ENCODE measurements around the gene SRC. TPM values are rescaled to one million over a fixed set of nuclear protein-coding genes. Genes with fewer than 3 reads are reported as not detected.

SRC gene
- total RNA-seq, 4 donors from 2014 or later, result 1.0 to 2.3 (median 1.8) TPM

- DNase-seq (no peak), ATAC-seq (no peak)
- no peak overlapping the region for H3K27ac ChIP-seq
- peaks cover 25% of the 10 kb centered on the region in 2 donors for H3K4me1 ChIP-seq
- no peaks in the 10 kb centered on the region for H3K9me3 ChIP-seq
- H3K27me3 ChIP-seq, result no peaks in the 10 kb centered on the region
- no peak overlapping the region for H3K4me3 ChIP-seq
- peaks cover 0 to 33% of the 10 kb centered on the region in 2 donors for H3K36me3 ChIP-seq
- intact Hi-C loops (cut with DNase I; ENCODE audit: low total_unique reads) (no loop called here), in situ Hi-C loops (cut with MboI; ENCODE audit: low sequenced_read_pairs in 4 of 4) (no loop called here)
- TF ChIP-seq POLR2A (IDR thresholded peaks at IDR 0.05), result no peak
- TF ChIP-seq, protein P1, sequence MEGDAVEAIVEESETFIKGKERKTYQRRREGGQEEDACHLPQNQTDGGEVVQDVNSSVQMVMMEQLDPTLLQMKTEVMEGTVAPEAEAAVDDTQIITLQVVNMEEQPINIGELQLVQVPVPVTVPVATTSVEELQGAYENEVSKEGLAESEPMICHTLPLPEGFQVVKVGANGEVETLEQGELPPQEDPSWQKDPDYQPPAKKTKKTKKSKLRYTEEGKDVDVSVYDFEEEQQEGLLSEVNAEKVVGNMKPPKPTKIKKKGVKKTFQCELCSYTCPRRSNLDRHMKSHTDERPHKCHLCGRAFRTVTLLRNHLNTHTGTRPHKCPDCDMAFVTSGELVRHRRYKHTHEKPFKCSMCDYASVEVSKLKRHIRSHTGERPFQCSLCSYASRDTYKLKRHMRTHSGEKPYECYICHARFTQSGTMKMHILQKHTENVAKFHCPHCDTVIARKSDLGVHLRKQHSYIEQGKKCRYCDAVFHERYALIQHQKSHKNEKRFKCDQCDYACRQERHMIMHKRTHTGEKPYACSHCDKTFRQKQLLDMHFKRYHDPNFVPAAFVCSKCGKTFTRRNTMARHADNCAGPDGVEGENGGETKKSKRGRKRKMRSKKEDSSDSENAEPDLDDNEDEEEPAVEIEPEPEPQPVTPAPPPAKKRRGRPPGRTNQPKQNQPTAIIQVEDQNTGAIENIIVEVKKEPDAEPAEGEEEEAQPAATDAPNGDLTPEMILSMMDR (IDR thresholded peaks at IDR 0.05 in 4 of 5, conservative IDR thresholded peaks at IDR 0.05 in 1 of 5), result no peak
Measured at GRCh38 chr20:37299718-37300528, 46.0 kb upstream of the SRC start.

DNA sequence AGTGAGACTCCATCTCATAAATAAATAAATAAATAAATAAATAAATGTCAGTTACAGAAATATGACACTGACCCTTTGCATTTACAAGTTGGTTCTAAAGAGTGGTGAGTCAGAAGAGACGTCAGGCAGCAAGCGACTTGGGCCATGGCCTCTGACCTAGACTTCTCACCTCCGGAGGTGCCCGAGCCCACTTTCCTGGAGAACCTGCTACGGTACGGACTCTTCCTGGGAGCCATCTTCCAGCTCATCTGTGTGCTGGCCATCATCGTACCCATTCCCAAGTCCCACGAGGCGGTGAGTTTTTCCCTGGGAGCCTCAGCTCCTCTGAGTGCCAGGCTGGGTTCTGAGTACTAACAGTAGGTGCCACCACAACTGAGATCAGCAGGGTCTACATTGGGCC is 44.8 kb upstream of the SRC start:
- no peaks in the 10 kb centered on the region for H3K9me3 ChIP-seq
- in situ Hi-C loops (cut with MboI; ENCODE audit: low sequenced_read_pairs in 4 of 4), result no loop called here
- peaks cover 17 to 18% of the 10 kb centered on the region in 2 donors for H3K4me1 ChIP-seq
- ATAC-seq (no peak), DNase-seq (no peak)
- intact Hi-C loops (cut with DNase I; ENCODE audit: low total_unique reads), result no loop called here
- H3K27me3 ChIP-seq, result no peaks in the 10 kb centered on the region
- no peak overlapping the region for H3K4me3 ChIP-seq
- TF ChIP-seq POLR2A (IDR thresholded peaks at IDR 0.05), result no peak
- TF ChIP-seq, protein P1 (IDR thresholded peaks at IDR 0.05 in 4 of 5, conservative IDR thresholded peaks at IDR 0.05 in 1 of 5), result no peak
- no peak overlapping the region for H3K27ac ChIP-seq
- peaks cover 0 to 35% of the 10 kb centered on the region in 2 donors for H3K36me3 ChIP-seq

GRCh38 chr20:37301558-37301957 is 44.4 kb upstream of the SRC start:
- intact Hi-C loops (cut with DNase I; ENCODE audit: low total_unique reads), result no loop called here
- no peaks in the 10 kb centered on the region for H3K27me3 ChIP-seq
- TF ChIP-seq, protein P1 (IDR thresholded peaks at IDR 0.05 in 4 of 5, conservative IDR thresholded peaks at IDR 0.05 in 1 of 5), result no peak
- no peak for TF ChIP-seq POLR2A (IDR thresholded peaks at IDR 0.05)
- no peak overlapping the region for H3K27ac ChIP-seq
- H3K9me3 ChIP-seq, result no peaks in the 10 kb centered on the region
- peaks cover 0 to 35% of the 10 kb centered on the region in 2 donors for H3K36me3 ChIP-seq
- H3K4me3 ChIP-seq, result no peak overlapping the region
- no peak for ATAC-seq
- in situ Hi-C loops (cut with MboI; ENCODE audit: low sequenced_read_pairs in 4 of 4), result no loop called here
- DNase-seq, result no peak
- H3K4me1 ChIP-seq, result peaks cover 14% of the 10 kb centered on the region in 2 donors

- TF ChIP-seq, protein P1 (IDR thresholded peaks at IDR 0.05 in 4 of 5, conservative IDR thresholded peaks at IDR 0.05 in 1 of 5), result no peak
- TF ChIP-seq POLR2A (IDR thresholded peaks at IDR 0.05), result no peak
- DNase-seq, result no peak
- in situ Hi-C loops (cut with MboI; ENCODE audit: low sequenced_read_pairs in 4 of 4), result no loop called here
- peaks cover 0 to under 1% of the 10 kb centered on the region in 2 donors for H3K4me1 ChIP-seq
- H3K27me3 ChIP-seq, result no peaks in the 10 kb centered on the region
- peaks cover 0 to 44% of the 10 kb centered on the region in 2 donors for H3K36me3 ChIP-seq
- intact Hi-C loops (cut with DNase I; ENCODE audit: low total_unique reads), result no loop called here
- no peak overlapping the region for H3K4me3 ChIP-seq
- H3K9me3 ChIP-seq, result no peaks in the 10 kb centered on the region
- no peak overlapping the region for H3K27ac ChIP-seq
- ATAC-seq, result no peak
Measured at GRCh38 chr20:37302981-37303380, 43.0 kb upstream of the SRC start.

All from gastrocnemius medialis (tissue), 4 donors.